B cell (primary cell): ENCODE results near the gene ARHGDIA. TPM values are rescaled to one million over a fixed set of nuclear protein-coding genes. Genes with fewer than 3 reads are reported as not detected.

ENCODE experiments used
- ATAC-seq: fragments of 200-7000 bp; cut with Tn5 transposase; one replicate; pipeline ENCODE4 v1.10.0; 2021; ENCODE audit warnings: low read depth, mild to moderate bottlenecking, moderate number of reproducible peaks, moderate library complexity
- CTCF ChIA-PET: fragments of 350-600 bp; sonication (Branson Sonifier 250); formaldehyde crosslinking; loops from one replicate; lab custom pipeline; 2021; ENCODE audit warnings: antibody characterized with exemption, inconsistent platforms; lab: Charles Lee
- POLR2A ChIA-PET: fragments of 350-600 bp; sonication (Branson Sonifier 250); formaldehyde crosslinking; loops from one replicate; lab custom pipeline; 2021; ENCODE audit warnings: antibody characterized with exemption; lab: Charles Lee
- DNase-seq: peaks from one replicate; pipeline ENCODE4 v3.0.0; 2013
- H2AFZ ChIP-seq: 2 replicates; pipeline ENCODE4 v1.6.1; 2012; ENCODE audit warnings: mild to moderate bottlenecking, low read depth, low read length; ENCODE audit not compliant: insufficient read depth, poor library complexity, severe bottlenecking
- H3K27ac ChIP-seq, 2 donors: 1 replicate in 1 of 2; 2 replicates in 1 of 2; pipeline ENCODE4 v1.5.1; 2012 to 2013; ENCODE audit warnings: low read length in 2 of 2, mild to moderate bottlenecking in 2 of 2, moderate library complexity in 1 of 2
- H3K27me3 ChIP-seq, 4 experiments: fragments of 200-600 bp in 1 of 4; sonication (generic) in 1 of 4; replicated peaks in 1 of 4; 1 replicate in 2 of 4; 2 replicates in 2 of 4; pipeline versions ENCODE4 v1.6.1 to v1.7.0; 2013 to 2016; ENCODE audit warnings: low read length in 3 of 4, mild to moderate bottlenecking in 2 of 4, mixed read lengths in 1 of 4, moderate library complexity in 1 of 4; ENCODE audit not compliant: insufficient read depth in 4 of 4, control insufficient read depth in 3 of 4; ENCODE audit errors: control extremely low read depth in 1 of 4
- H3K36me3 ChIP-seq, 2 experiments: replicated peaks in 1 of 2; 1 replicate in 1 of 2; 2 replicates in 1 of 2; pipeline versions ENCODE4 v1.6.1 to v1.7.1; 2013; ENCODE audit warnings: low read length in 1 of 2; ENCODE audit not compliant: insufficient read depth in 2 of 2, control insufficient read depth in 1 of 2; ENCODE audit errors: control extremely low read depth in 1 of 2, extremely low read depth in 1 of 2
- H3K4me1 ChIP-seq, 2 donors: fragments of 200-600 bp in 1 of 2; sonication (generic) in 1 of 2; 1 replicate in 1 of 2; 2 replicates in 1 of 2; pipeline versions ENCODE4 v1.5.1 to v1.6.1; 2013 to 2017; ENCODE audit warnings: low read length in 2 of 2; ENCODE audit not compliant: control insufficient read depth in 2 of 2, insufficient read depth in 2 of 2
- H3K4me2 ChIP-seq: replicated peaks from 2 replicates; pipeline ENCODE3; 2012; ENCODE audit warnings: mild to moderate bottlenecking, low read depth, low read length; ENCODE audit not compliant: poor library complexity, severe bottlenecking
- H3K4me3 ChIP-seq, 5 experiments: fragments of 200-600 bp in 1 of 5; sonication (generic) in 1 of 5; 1 replicate in 3 of 5; 2 replicates in 2 of 5; pipeline versions ENCODE4 v1.5.1 to v1.7.0; 2011 to 2016; ENCODE audit warnings: low read length in 4 of 5, mild to moderate bottlenecking in 4 of 5, low read depth in 2 of 5, control low read depth in 1 of 5, moderate library complexity in 1 of 5; ENCODE audit not compliant: insufficient read depth in 1 of 5; ENCODE audit errors: control extremely low read depth in 1 of 5, extremely low read depth in 1 of 5
- H3K79me2 ChIP-seq: fragments of 200-600 bp; sonication (generic); one replicate; pipeline ENCODE4 v1.6.0; 2016; ENCODE audit warnings: low read length; ENCODE audit not compliant: control insufficient read depth, insufficient read depth
- H3K9ac ChIP-seq: fragments of 200-600 bp; sonication (generic); 2 replicates; pipeline ENCODE4 v1.6.1; 2017; ENCODE audit warnings: mild to moderate bottlenecking, low read length, moderate library complexity
- H3K9me3 ChIP-seq, 3 donors: one replicate each; pipeline versions ENCODE4 v1.6.1 to v1.7.1; 2013; ENCODE audit warnings: low read length in 2 of 3; ENCODE audit not compliant: control insufficient read depth in 2 of 3, insufficient read depth in 1 of 3; ENCODE audit errors: control extremely low read depth in 1 of 3
- H4K20me1 ChIP-seq: 2 replicates; pipeline ENCODE4 v1.6.0; 2012; ENCODE audit warnings: mild to moderate bottlenecking, low read length; ENCODE audit not compliant: insufficient read depth, control insufficient read depth, poor library complexity, severe bottlenecking
- H3K27ac Mint-ChIP-seq: one replicate; pipeline ENCODE4 v1.8.0; 2021; ENCODE audit warnings: mixed read lengths
- H3K27me3 Mint-ChIP-seq: one replicate; pipeline ENCODE4 v1.8.0; 2021; ENCODE audit warnings: mixed read lengths
- H3K4me1 Mint-ChIP-seq: one replicate; pipeline ENCODE4 v1.8.0; 2021; ENCODE audit warnings: mixed read lengths
- H3K4me3 Mint-ChIP-seq: one replicate; pipeline ENCODE4 v1.8.0; 2021; ENCODE audit warnings: mixed read lengths
- H3K9me3 Mint-ChIP-seq: one replicate; pipeline ENCODE4 v1.8.0; 2022; ENCODE audit warnings: mixed read lengths; ENCODE audit not compliant: insufficient read depth
- EZH2 ChIP-seq: IDR thresholded peaks from 2 replicates; pipeline ENCODE4 v1.6.1; 2012; ENCODE audit warnings: borderline replicate concordance, low read depth, mild to moderate bottlenecking, moderate library complexity, low read length; ENCODE audit not compliant: insufficient read depth, poor library complexity, severe bottlenecking
- WGBS: methylation state at CpG from one replicate; pipeline ENCODE4 v1.1.5; 2013; ENCODE audit warnings: missing lambda C conversion rate; ENCODE audit not compliant: insufficient coverage; 5-methylcytosine and 5-hydroxymethylcytosine counted together
- intact Hi-C: fragments of 100-400 bp; cut with micrococcal nuclease; formaldehyde crosslinking; loops from one replicate; pipeline ENCODE4 v1.10.0; 2022
- polyA plus RNA-seq: library from polyadenylated mRNA; depleted of rRNA; stranded (reverse); fragments of >200 nt; gene quantifications from 2 replicates; pipeline ENCODE4 v1.2.3, GENCODE V29; 2012
- total RNA-seq, 2 donors: library from RNA; stranded (reverse); fragments of 120-200 nt in 1 of 2; gene quantifications; 1 replicate in 1 of 2; 2 replicates in 1 of 2; pipeline versions ENCODE4 v1.2.3 to v1.2.4, GENCODE V29; 2013 to 2022
- TF ChIP-seq, protein P1 (sequence below): fragments of 200-600 bp; IDR thresholded peaks from one replicate; pipeline ENCODE4 v1.8.0; 2022; ENCODE audit warnings: antibody characterized with exemption, mild to moderate bottlenecking

The ARHGDIA gene
- total and polyA plus RNA-seq, 2 donors (not counting 1 experiment from before 2014, with no cell fraction given): 262 to 510 TPM

DNA sequence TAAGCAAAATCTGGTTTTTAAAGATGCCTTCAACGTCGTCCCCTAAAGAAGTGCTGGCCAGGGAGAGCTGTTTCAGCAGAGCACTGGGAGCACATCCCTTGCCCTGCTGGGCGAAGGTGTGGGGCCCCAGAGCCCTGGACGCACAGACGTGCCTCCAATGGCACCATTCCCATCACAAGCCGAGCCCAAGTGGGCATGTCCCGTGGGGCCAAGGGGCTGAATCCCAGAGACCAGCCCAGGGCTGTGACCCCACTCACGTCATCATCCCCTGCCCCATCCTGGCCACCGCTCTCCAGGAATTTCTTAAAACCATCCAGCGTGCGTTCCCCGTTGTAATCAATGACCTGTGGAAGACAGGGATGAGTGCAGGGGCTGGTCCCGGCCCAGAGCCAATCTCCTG, 26.2 kb downstream of the ARHGDIA start:
- Mint-ChIP-seq H3K4me1 (no peaks in the 10 kb centered on the region), H3K4me3 (no peak overlapping the region), H3K27ac (no peak overlapping the region), H3K27me3 (no peaks in the 10 kb centered on the region), H3K9me3 (no peaks in the 10 kb centered on the region)
- Histone ChIP-seq H3K4me2 (no peak overlapping the region), H3K4me3 (no peak overlapping the region), H3K4me1 (no peaks in the 10 kb centered on the region), H3K27ac (no peak overlapping the region), H3K9ac (no peak overlapping the region), H4K20me1 (no peaks in the 10 kb centered on the region), H2AFZ (no peak overlapping the region), H3K79me2 (no peaks in the 10 kb centered on the region), H3K9me3 (no peaks in the 10 kb centered on the region), H3K27me3 (no peaks in the 10 kb centered on the region), H3K36me3 (peaks cover 3 to 47% of the 10 kb centered on the region in 2 experiments)
- CTCF ChIA-PET: no interaction called here
- 98% methylated on average over 12 of the region's 13 CpGs for WGBS
- ATAC-seq (no peak), DNase-seq (no peak)
- TF ChIP-seq EZH2: no peak
- TF ChIP-seq, protein P1, sequence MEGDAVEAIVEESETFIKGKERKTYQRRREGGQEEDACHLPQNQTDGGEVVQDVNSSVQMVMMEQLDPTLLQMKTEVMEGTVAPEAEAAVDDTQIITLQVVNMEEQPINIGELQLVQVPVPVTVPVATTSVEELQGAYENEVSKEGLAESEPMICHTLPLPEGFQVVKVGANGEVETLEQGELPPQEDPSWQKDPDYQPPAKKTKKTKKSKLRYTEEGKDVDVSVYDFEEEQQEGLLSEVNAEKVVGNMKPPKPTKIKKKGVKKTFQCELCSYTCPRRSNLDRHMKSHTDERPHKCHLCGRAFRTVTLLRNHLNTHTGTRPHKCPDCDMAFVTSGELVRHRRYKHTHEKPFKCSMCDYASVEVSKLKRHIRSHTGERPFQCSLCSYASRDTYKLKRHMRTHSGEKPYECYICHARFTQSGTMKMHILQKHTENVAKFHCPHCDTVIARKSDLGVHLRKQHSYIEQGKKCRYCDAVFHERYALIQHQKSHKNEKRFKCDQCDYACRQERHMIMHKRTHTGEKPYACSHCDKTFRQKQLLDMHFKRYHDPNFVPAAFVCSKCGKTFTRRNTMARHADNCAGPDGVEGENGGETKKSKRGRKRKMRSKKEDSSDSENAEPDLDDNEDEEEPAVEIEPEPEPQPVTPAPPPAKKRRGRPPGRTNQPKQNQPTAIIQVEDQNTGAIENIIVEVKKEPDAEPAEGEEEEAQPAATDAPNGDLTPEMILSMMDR: no peak
- POLR2A ChIA-PET: no interaction called here
- intact Hi-C loops: no loop called here

DNA sequence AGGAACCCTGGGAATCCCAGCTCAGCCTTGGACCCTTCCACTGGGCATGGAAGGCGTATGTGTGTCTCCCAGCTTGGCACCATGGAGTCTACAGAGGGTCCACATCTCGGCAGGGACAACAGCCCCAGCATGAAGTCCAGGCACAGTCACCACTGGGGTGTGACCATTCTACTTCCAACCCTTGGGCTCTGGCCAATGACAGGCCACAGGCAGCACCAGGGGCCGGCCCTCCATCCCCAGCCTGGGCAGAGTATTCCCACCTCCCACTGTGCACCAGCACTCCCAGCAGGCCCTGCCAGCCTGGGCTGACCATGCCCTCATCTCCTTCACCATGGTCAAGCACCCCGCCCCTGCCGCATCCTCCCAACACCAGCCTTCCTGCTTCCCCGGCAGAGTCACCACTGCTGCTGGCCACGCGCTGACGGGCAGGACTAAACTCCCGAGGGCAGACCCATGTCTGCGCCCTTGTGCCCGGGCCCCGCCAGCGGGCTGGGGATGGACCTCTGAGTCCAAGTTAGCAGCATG, 26.7 kb downstream of the ARHGDIA start:
- ATAC-seq (no peak), DNase-seq (no peak)
- ChIA-PET CTCF (no interaction called here), POLR2A (interaction anchor here (0.6 kb wide), 1 partner anchor 331 kb away, joined by 9 read pairs; no protein-coding TSS in a partner anchor)
- Histone ChIP-seq H3K4me3 (no peak overlapping the region), H3K9me3 (no peaks in the 10 kb centered on the region), H4K20me1 (no peaks in the 10 kb centered on the region), H3K36me3 (peaks cover 3 to 47% of the 10 kb centered on the region in 2 experiments), H3K27me3 (no peaks in the 10 kb centered on the region), H3K27ac (no peak overlapping the region), H3K4me2 (no peak overlapping the region), H2AFZ (no peak overlapping the region), H3K9ac (no peak overlapping the region), H3K79me2 (no peaks in the 10 kb centered on the region), H3K4me1 (no peaks in the 10 kb centered on the region)
- H3K4me3 Mint-ChIP-seq: no peak overlapping the region
- H3K27ac Mint-ChIP-seq: no peak overlapping the region
- H3K4me1 Mint-ChIP-seq: no peaks in the 10 kb centered on the region
- 95% methylated on average over 14 of the region's 14 CpGs for WGBS
- intact Hi-C loops: no loop called here
- H3K27me3 Mint-ChIP-seq: no peaks in the 10 kb centered on the region
- H3K9me3 Mint-ChIP-seq: no peaks in the 10 kb centered on the region
- TF ChIP-seq EZH2: no peak
- TF ChIP-seq, protein P1: no peak
